ENCODE data around the gene ABCB9. TPM values are rescaled to one million over a fixed set of nuclear protein-coding genes. Genes with fewer than 3 reads are reported as not detected.

The ABCB9 gene
- total RNA-seq, 1 experiment from 2014 or later = 6.7 TPM

DNA sequence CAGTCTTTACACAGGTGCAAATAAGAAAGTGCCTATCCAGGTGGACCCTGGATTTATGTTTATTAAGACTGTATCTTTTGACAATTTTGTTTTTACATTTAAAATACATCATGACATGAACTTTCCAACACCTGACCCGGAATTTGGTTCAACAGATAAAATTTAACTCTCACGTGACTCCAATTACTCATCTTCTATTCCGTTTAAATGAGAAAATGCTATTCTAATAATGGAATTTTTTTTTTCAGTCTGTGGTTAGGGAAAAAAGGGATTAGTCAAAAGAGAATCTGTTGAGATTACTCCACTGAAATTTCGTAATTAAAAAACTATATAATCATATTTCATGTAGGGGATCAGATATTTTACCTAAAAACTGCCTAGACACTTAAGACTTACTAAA, 81.4 kb downstream of the ABCB9 start:
- Mint-ChIP-seq H3K27ac (ENCODE audit: unreplicated experiment) (no peak overlapping the region), H3K4me1 (ENCODE audit: low read depth, unreplicated experiment) (peaks cover 22% of the 10 kb centered on the region), H3K27me3 (ENCODE audit: insufficient read depth, unreplicated experiment) (no peaks in the 10 kb centered on the region), H3K9me3 (ENCODE audit: unreplicated experiment) (no peaks in the 10 kb centered on the region), H3K36me3 (ENCODE audit: insufficient read depth, unreplicated experiment) (peaks cover 16% of the 10 kb centered on the region), H3K4me3 (ENCODE audit: unreplicated experiment) (no peak overlapping the region)
- Histone ChIP-seq H3K4me3 (ENCODE audit: low read depth, low read length) (no peak overlapping the region), H3K36me3 (ENCODE audit: control insufficient read depth, insufficient read depth, low read length) (no peaks in the 10 kb centered on the region), H3K27me3 (replicated peaks; ENCODE audit: control insufficient read depth, insufficient read depth, low read length) (no peaks in the 10 kb centered on the region), H3K4me1 (peaks cover 38% of the 10 kb centered on the region), H3K9me3 (no peaks in the 10 kb centered on the region)
- DNase-seq = no peak
- BruUV-seq (replicated peaks) = no TSS peak
- intact Hi-C loops (cut with micrococcal nuclease; ENCODE audit: unreplicated experiment) = no loop called here
- CTCF ChIA-PET = no interaction called here
- POLR2A ChIA-PET = no interaction called here
- TF ChIP-seq, protein P1, sequence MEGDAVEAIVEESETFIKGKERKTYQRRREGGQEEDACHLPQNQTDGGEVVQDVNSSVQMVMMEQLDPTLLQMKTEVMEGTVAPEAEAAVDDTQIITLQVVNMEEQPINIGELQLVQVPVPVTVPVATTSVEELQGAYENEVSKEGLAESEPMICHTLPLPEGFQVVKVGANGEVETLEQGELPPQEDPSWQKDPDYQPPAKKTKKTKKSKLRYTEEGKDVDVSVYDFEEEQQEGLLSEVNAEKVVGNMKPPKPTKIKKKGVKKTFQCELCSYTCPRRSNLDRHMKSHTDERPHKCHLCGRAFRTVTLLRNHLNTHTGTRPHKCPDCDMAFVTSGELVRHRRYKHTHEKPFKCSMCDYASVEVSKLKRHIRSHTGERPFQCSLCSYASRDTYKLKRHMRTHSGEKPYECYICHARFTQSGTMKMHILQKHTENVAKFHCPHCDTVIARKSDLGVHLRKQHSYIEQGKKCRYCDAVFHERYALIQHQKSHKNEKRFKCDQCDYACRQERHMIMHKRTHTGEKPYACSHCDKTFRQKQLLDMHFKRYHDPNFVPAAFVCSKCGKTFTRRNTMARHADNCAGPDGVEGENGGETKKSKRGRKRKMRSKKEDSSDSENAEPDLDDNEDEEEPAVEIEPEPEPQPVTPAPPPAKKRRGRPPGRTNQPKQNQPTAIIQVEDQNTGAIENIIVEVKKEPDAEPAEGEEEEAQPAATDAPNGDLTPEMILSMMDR (IDR thresholded peaks at IDR 0.05; ENCODE audit: insufficient read depth in 1 of 2, low read depth in 1 of 2, low read length in 1 of 2, severe bottlenecking in 1 of 2, unreplicated experiment in 1 of 2) = no peak

GRCh38 chr12:122884091-122884826, 82.0 kb downstream of the ABCB9 start:
- H3K27me3 ChIP-seq (replicated peaks; ENCODE audit: control insufficient read depth, insufficient read depth, low read length) = no peaks in the 10 kb centered on the region
- ChIA-PET POLR2A (no interaction called here), CTCF (no interaction called here)
- no peaks in the 10 kb centered on the region for H3K9me3 ChIP-seq
- TF ChIP-seq, protein P1 (IDR thresholded peaks at IDR 0.05; ENCODE audit: insufficient read depth in 1 of 2, low read depth in 1 of 2, low read length in 1 of 2, severe bottlenecking in 1 of 2, unreplicated experiment in 1 of 2) = no peak
- BruUV-seq (replicated peaks) = no TSS peak
- peaks cover 22% of the 10 kb centered on the region for H3K4me1 Mint-ChIP-seq (ENCODE audit: low read depth, unreplicated experiment)
- peaks cover 38% of the 10 kb centered on the region for H3K4me1 ChIP-seq
- H3K27ac Mint-ChIP-seq (ENCODE audit: unreplicated experiment) = no peak overlapping the region
- no peak overlapping the region for H3K4me3 Mint-ChIP-seq (ENCODE audit: unreplicated experiment)
- no peak for DNase-seq
- no peak overlapping the region for H3K4me3 ChIP-seq (ENCODE audit: low read depth, low read length)
- intact Hi-C loops (cut with micrococcal nuclease; ENCODE audit: unreplicated experiment) = no loop called here
- no peaks in the 10 kb centered on the region for H3K27me3 Mint-ChIP-seq (ENCODE audit: insufficient read depth, unreplicated experiment)
- peaks cover 22% of the 10 kb centered on the region for H3K36me3 Mint-ChIP-seq (ENCODE audit: insufficient read depth, unreplicated experiment)
- H3K36me3 ChIP-seq (ENCODE audit: control insufficient read depth, insufficient read depth, low read length) = no peaks in the 10 kb centered on the region
- no peaks in the 10 kb centered on the region for H3K9me3 Mint-ChIP-seq (ENCODE audit: unreplicated experiment)

DNA sequence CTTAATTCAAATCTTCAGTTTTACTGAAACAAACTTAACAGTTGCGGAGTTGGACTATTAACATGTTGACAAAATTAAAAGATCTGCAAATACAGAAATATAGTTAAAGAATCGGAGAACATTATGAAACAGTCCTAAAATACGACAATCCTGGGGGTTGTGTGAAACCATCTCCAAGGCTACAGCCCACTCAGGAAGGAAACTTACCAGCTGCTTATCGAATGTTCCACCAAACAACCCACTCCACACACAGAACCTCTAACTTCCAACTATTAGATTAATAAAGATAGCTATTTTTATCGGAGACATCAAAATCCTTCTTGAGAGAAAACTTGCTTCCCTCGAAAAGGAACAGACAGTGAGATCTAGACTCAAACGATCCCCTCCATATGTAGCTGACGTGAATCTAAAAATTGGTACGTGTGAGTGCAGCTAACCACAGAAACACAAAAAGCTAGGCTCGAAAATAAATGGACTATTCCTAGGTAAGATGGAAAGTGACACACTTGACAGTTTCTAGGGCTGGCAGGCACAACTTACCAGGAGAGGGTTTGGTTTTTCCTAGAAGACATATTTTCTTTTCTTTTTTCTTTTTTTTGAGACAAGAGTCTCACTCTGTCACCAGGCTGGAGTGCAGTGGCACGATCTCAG, 83.2 kb downstream of the ABCB9 start:
- TF ChIP-seq, protein P1 (IDR thresholded peaks at IDR 0.05; ENCODE audit: insufficient read depth in 1 of 2, low read depth in 1 of 2, low read length in 1 of 2, severe bottlenecking in 1 of 2, unreplicated experiment in 1 of 2) = no peak
- intact Hi-C loops (cut with micrococcal nuclease; ENCODE audit: unreplicated experiment) = no loop called here
- H3K4me3 Mint-ChIP-seq (ENCODE audit: unreplicated experiment) = no peak overlapping the region
- Histone ChIP-seq H3K36me3 (ENCODE audit: control insufficient read depth, insufficient read depth, low read length) (no peaks in the 10 kb centered on the region), H3K4me1 (peaks cover 28% of the 10 kb centered on the region), H3K4me3 (ENCODE audit: low read depth, low read length) (no peak overlapping the region), H3K9me3 (no peaks in the 10 kb centered on the region), H3K27me3 (replicated peaks; ENCODE audit: control insufficient read depth, insufficient read depth, low read length) (no peaks in the 10 kb centered on the region)
- BruUV-seq (replicated peaks) = no TSS peak
- POLR2A ChIA-PET = no interaction called here
- DNase-seq = no peak
- H3K4me1 Mint-ChIP-seq (ENCODE audit: low read depth, unreplicated experiment) = peaks cover 13% of the 10 kb centered on the region
- no peak overlapping the region for H3K27ac Mint-ChIP-seq (ENCODE audit: unreplicated experiment)
- CTCF ChIA-PET = no interaction called here
- no peaks in the 10 kb centered on the region for H3K27me3 Mint-ChIP-seq (ENCODE audit: insufficient read depth, unreplicated experiment)
- peaks cover 25% of the 10 kb centered on the region for H3K36me3 Mint-ChIP-seq (ENCODE audit: insufficient read depth, unreplicated experiment)
- H3K9me3 Mint-ChIP-seq (ENCODE audit: unreplicated experiment) = no peaks in the 10 kb centered on the region
